Neuron (in vitro differentiated cells): ENCODE measurements around the gene UVRAG.

Source experiments
- H2AFZ ChIP-seq: one replicate; pipeline ENCODE4 v1.6.1; 2013; ENCODE audit warnings: low read depth, mild to moderate bottlenecking, inconsistent platforms, low read length, moderate library complexity
- H3K27me3 ChIP-seq: one replicate; pipeline ENCODE4 v1.6.1; 2013; ENCODE audit warnings: low read length; ENCODE audit not compliant: insufficient read depth
- H3K36me3 ChIP-seq: one replicate; pipeline ENCODE4 v1.6.1; 2013; ENCODE audit warnings: low read length; ENCODE audit not compliant: insufficient read depth
- H3K4me1 ChIP-seq: one replicate; pipeline ENCODE4 v1.6.1; 2013; ENCODE audit warnings: low read length; ENCODE audit not compliant: insufficient read depth
- H3K4me3 ChIP-seq: 2 replicates; pipeline ENCODE4 v1.5.1; 2013; ENCODE audit warnings: mild to moderate bottlenecking, low read length, moderate library complexity
- H3K9me3 ChIP-seq: one replicate; pipeline ENCODE4 v1.6.1; 2013; ENCODE audit warnings: low read length

Gene UVRAG

GRCh38 chr11:75939992-75940391 is 125.0 kb downstream of the UVRAG start:
- no peaks in the 10 kb centered on the region for H3K27me3 ChIP-seq
- H3K4me3 ChIP-seq: no peak overlapping the region
- H3K36me3 ChIP-seq: no peaks in the 10 kb centered on the region
- H3K4me1 ChIP-seq: no peaks in the 10 kb centered on the region
- no peak overlapping the region for H2AFZ ChIP-seq
- no peaks in the 10 kb centered on the region for H3K9me3 ChIP-seq

- Histone ChIP-seq H3K27me3 (no peaks in the 10 kb centered on the region), H2AFZ (no peak overlapping the region), H3K36me3 (no peaks in the 10 kb centered on the region), H3K4me1 (no peaks in the 10 kb centered on the region), H3K4me3 (no peak overlapping the region), H3K9me3 (no peaks in the 10 kb centered on the region)
These were observed 125.9 kb downstream of the UVRAG start for GRCh38 chr11:75940911-75941310.

GRCh38 chr11:75944515-75944914 is 129.5 kb downstream of the UVRAG start:
- Histone ChIP-seq H3K4me1 (peaks cover 1% of the 10 kb centered on the region), H3K36me3 (no peaks in the 10 kb centered on the region), H3K27me3 (no peaks in the 10 kb centered on the region), H2AFZ (no peak overlapping the region), H3K4me3 (no peak overlapping the region), H3K9me3 (no peaks in the 10 kb centered on the region)

GRCh38 chr11:75945446-75945845 is 130.4 kb downstream of the UVRAG start:
- H3K4me1 ChIP-seq: peaks cover 1% of the 10 kb centered on the region
- H3K9me3 ChIP-seq: no peaks in the 10 kb centered on the region
- no peak overlapping the region for H3K4me3 ChIP-seq
- no peaks in the 10 kb centered on the region for H3K36me3 ChIP-seq
- H3K27me3 ChIP-seq: no peaks in the 10 kb centered on the region
- H2AFZ ChIP-seq: no peak overlapping the region

- H3K9me3 ChIP-seq: no peaks in the 10 kb centered on the region
- no peaks in the 10 kb centered on the region for H3K36me3 ChIP-seq
- H3K27me3 ChIP-seq: no peaks in the 10 kb centered on the region
- peaks cover 1% of the 10 kb centered on the region for H3K4me1 ChIP-seq
- H2AFZ ChIP-seq: no peak overlapping the region
- no peak overlapping the region for H3K4me3 ChIP-seq
These were observed 130.9 kb downstream of the UVRAG start for GRCh38 chr11:75945947-75946346.

- Histone ChIP-seq H3K4me3 (no peak overlapping the region), H3K4me1 (peaks cover 1% of the 10 kb centered on the region), H3K27me3 (no peaks in the 10 kb centered on the region), H3K9me3 (no peaks in the 10 kb centered on the region), H2AFZ (no peak overlapping the region), H3K36me3 (no peaks in the 10 kb centered on the region)
These were observed 131.8 kb downstream of the UVRAG start for GRCh38 chr11:75946531-75947530.

GRCh38 chr11:75949023-75949672 is 134.1 kb downstream of the UVRAG start:
- Histone ChIP-seq H3K36me3 (no peaks in the 10 kb centered on the region), H3K9me3 (no peaks in the 10 kb centered on the region), H2AFZ (no peak overlapping the region), H3K27me3 (no peaks in the 10 kb centered on the region), H3K4me3 (no peak overlapping the region), H3K4me1 (peaks cover 1% of the 10 kb centered on the region)

- Histone ChIP-seq H3K36me3 (no peaks in the 10 kb centered on the region), H3K4me1 (peaks cover 1% of the 10 kb centered on the region), H3K9me3 (no peaks in the 10 kb centered on the region), H3K4me3 (no peak overlapping the region), H2AFZ (no peak overlapping the region), H3K27me3 (no peaks in the 10 kb centered on the region)
These were observed 135.1 kb downstream of the UVRAG start for GRCh38 chr11:75950141-75950540.

GRCh38 chr11:75954039-75954438 is 139.0 kb downstream of the UVRAG start:
- Histone ChIP-seq H3K27me3 (no peaks in the 10 kb centered on the region), H3K4me3 (no peak overlapping the region), H3K9me3 (no peaks in the 10 kb centered on the region), H2AFZ (no peak overlapping the region), H3K4me1 (peaks cover 1% of the 10 kb centered on the region), H3K36me3 (no peaks in the 10 kb centered on the region)

GRCh38 chr11:75955443-75955842 is 140.4 kb downstream of the UVRAG start:
- H3K36me3 ChIP-seq: no peaks in the 10 kb centered on the region
- no peaks in the 10 kb centered on the region for H3K4me1 ChIP-seq
- H2AFZ ChIP-seq: no peak overlapping the region
- H3K9me3 ChIP-seq: no peaks in the 10 kb centered on the region
- H3K27me3 ChIP-seq: no peaks in the 10 kb centered on the region
- H3K4me3 ChIP-seq: no peak overlapping the region

- no peak overlapping the region for H2AFZ ChIP-seq
- H3K36me3 ChIP-seq: no peaks in the 10 kb centered on the region
- no peaks in the 10 kb centered on the region for H3K27me3 ChIP-seq
- no peaks in the 10 kb centered on the region for H3K4me1 ChIP-seq
- H3K4me3 ChIP-seq: no peak overlapping the region
- H3K9me3 ChIP-seq: no peaks in the 10 kb centered on the region
These were observed 144.5 kb downstream of the UVRAG start for GRCh38 chr11:75959540-75959939.

GRCh38 chr11:75964071-75964470 is 149.1 kb downstream of the UVRAG start:
- Histone ChIP-seq H3K27me3 (no peaks in the 10 kb centered on the region), H3K4me1 (no peaks in the 10 kb centered on the region), H3K9me3 (no peaks in the 10 kb centered on the region), H2AFZ (no peak overlapping the region), H3K36me3 (no peaks in the 10 kb centered on the region), H3K4me3 (no peak overlapping the region)

- Histone ChIP-seq H3K27me3 (no peaks in the 10 kb centered on the region), H2AFZ (no peak overlapping the region), H3K4me1 (no peaks in the 10 kb centered on the region), H3K4me3 (no peak overlapping the region), H3K36me3 (no peaks in the 10 kb centered on the region), H3K9me3 (no peaks in the 10 kb centered on the region)
These were observed 151.7 kb downstream of the UVRAG start for GRCh38 chr11:75966537-75967287.
